K562 (cell line): ENCODE results near the gene STX2. TPM values are rescaled to one million over a fixed set of nuclear protein-coding genes. Genes with fewer than 3 reads are reported as not detected.

Source experiments
- ATAC-seq: fragments of 200-7000 bp; cut with Tn5 transposase; 3 replicates; pipeline ENCODE4 v1.9.1; 2020; ENCODE audit warnings: moderate library complexity
- BruUV-seq: library from RNA; stranded (reverse); fragments of 400-500 nt; replicated peaks from 2 replicates; lab custom pipeline; 2021; lab: Mats Ljungman, UMichigan
- CTCF ChIA-PET: fragments of 300-600 bp; formaldehyde crosslinking; extraction: SDS; loops from one replicate; lab custom pipeline; 2021; ENCODE audit warnings: low intra/inter-chr PET ratio; lab: Yijun Ruan, JAX
- POLR2A ChIA-PET: fragments of 300-600, 350-650 bp; sonication (Branson Sonifier 250); formaldehyde crosslinking; extraction: SDS; loops from one replicate; lab custom pipeline; 2021; ENCODE audit warnings: antibody characterized with exemption, inconsistent platforms; lab: Yijun Ruan, JAX
- DNase-seq, 4 experiments: peaks; one replicate each; pipeline versions ENCODE4 v3.0.0 to v3.0.0-alpha.2; 2011 to 2018; ENCODE audit warnings: low spot score in 3 of 4, mixed read lengths in 3 of 4; ENCODE audit errors: extremely low read depth in 1 of 4
- FAIRE-seq: peaks from 2 replicates; lab custom pipeline; 2011; peaks lifted over from hg19 to GRCh38; lab: Jason Lieb, UNC
- H2AFZ ChIP-seq: 2 replicates; pipeline ENCODE4 v1.6.0; 2011; ENCODE audit warnings: low read depth, low read length, control low read depth, inconsistent platforms
- H3K27ac ChIP-seq: fragments of 200-600 bp; 3 replicates; pipeline ENCODE4 v1.8.0; 2011; ENCODE audit warnings: low read depth, mild to moderate bottlenecking, control low read depth, inconsistent platforms, low read length, moderate library complexity, mixed read lengths; ENCODE audit errors: extremely low read depth
- H3K27me3 ChIP-seq, 2 experiments: fragments of 300-600 bp in 1 of 2; 2 replicates in 1 of 2; 3 replicates in 1 of 2; pipeline versions ENCODE4 v1.6.0 to v1.8.0; 2011; ENCODE audit warnings: inconsistent platforms in 2 of 2, low read length in 2 of 2, mild to moderate bottlenecking in 1 of 2, mixed read lengths in 1 of 2, moderate library complexity in 1 of 2; ENCODE audit not compliant: control insufficient read depth in 2 of 2, insufficient read depth in 2 of 2
- H3K36me3 ChIP-seq: fragments of 300-600 bp; 3 replicates; pipeline ENCODE4 v1.8.0; 2011; ENCODE audit warnings: mild to moderate bottlenecking, low read length, inconsistent platforms; ENCODE audit not compliant: control insufficient read depth, insufficient read depth
- H3K4me1 ChIP-seq, 2 experiments: fragments of 200-600 bp in 1 of 2; replicated peaks in 1 of 2; 2 replicates in 1 of 2; 3 replicates in 1 of 2; pipeline versions ENCODE4 v1.5.1 to v1.8.0; 2011; ENCODE audit warnings: inconsistent platforms in 2 of 2, low read length in 2 of 2, mild to moderate bottlenecking in 1 of 2, mixed read lengths in 1 of 2, moderate library complexity in 1 of 2; ENCODE audit not compliant: control insufficient read depth in 2 of 2, insufficient read depth in 2 of 2
- H3K4me2 ChIP-seq: 2 replicates; pipeline ENCODE4 v1.6.1; 2011; ENCODE audit warnings: low read length, control low read depth, inconsistent platforms, mixed read lengths; ENCODE audit not compliant: insufficient read depth
- H3K4me3 ChIP-seq: fragments of 200-600 bp; sonication (generic), shearing (Covaris generic); 2 replicates; pipeline ENCODE4 v1.5.1; 2016; ENCODE audit warnings: control low read depth, inconsistent platforms
- H3K79me2 ChIP-seq: fragments of 200-600 bp; 3 replicates; pipeline ENCODE4 v1.8.0; 2011; ENCODE audit warnings: low read length, inconsistent platforms; ENCODE audit not compliant: control insufficient read depth, insufficient read depth
- H3K9ac ChIP-seq, 2 experiments: 2 replicates each; pipeline versions ENCODE4 v1.6.0 to v1.6.1; 2011; ENCODE audit warnings: low read depth in 2 of 2, low read length in 2 of 2, control low read depth in 1 of 2, inconsistent platforms in 1 of 2, mild to moderate bottlenecking in 1 of 2, mixed read lengths in 1 of 2; ENCODE audit not compliant: insufficient read depth in 1 of 2
- H3K9me1 ChIP-seq: one replicate; pipeline ENCODE4 v1.6.0; 2011; ENCODE audit warnings: inconsistent platforms, mild to moderate bottlenecking, low read length, moderate library complexity; ENCODE audit not compliant: control insufficient read depth, insufficient read depth
- H3K9me3 ChIP-seq: replicated peaks from 2 replicates; pipeline ENCODE4 v1.5.1; 2011; ENCODE audit warnings: low read depth, low read length, inconsistent platforms; ENCODE audit not compliant: control insufficient read depth, insufficient read depth
- H4K20me1 ChIP-seq: replicated peaks from 2 replicates; pipeline ENCODE4 v1.6.1; 2011; ENCODE audit warnings: low read length, inconsistent platforms, mixed read lengths; ENCODE audit not compliant: control insufficient read depth, insufficient read depth
- BCLAF1 ChIP-seq, 2 experiments: fragments of 450-650 bp in 1 of 2; IDR thresholded peaks; 2 replicates each; pipeline ENCODE4 v1.6.1; 2011 to 2017; ENCODE audit warnings: low read depth in 2 of 2, antibody characterized with exemption in 1 of 2, borderline replicate concordance in 1 of 2, low read length in 1 of 2, mild to moderate bottlenecking in 1 of 2, mixed read lengths in 1 of 2; ENCODE audit not compliant: control insufficient read depth in 1 of 2
- CBX2 ChIP-seq: fragments of 200-600 bp; sonication (generic); IDR thresholded peaks from one replicate; pipeline ENCODE4 v1.6.1; 2012; ENCODE audit warnings: mild to moderate bottlenecking, low read length, inconsistent platforms; ENCODE audit not compliant: insufficient read depth, poor library complexity, severe bottlenecking
- EZH2 ChIP-seq: IDR thresholded peaks from 2 replicates; pipeline ENCODE4 v1.6.1; 2012; ENCODE audit warnings: low read depth, mild to moderate bottlenecking, inconsistent platforms, low read length, borderline replicate concordance
- GATAD2A ChIP-seq: fragments of 450-650 bp; IDR thresholded peaks from 2 replicates; pipeline ENCODE4 v1.6.1; 2017
- HCFC1 ChIP-seq: IDR thresholded peaks from 2 replicates; pipeline ENCODE4 v1.6.1; 2012; ENCODE audit warnings: low read depth, low read length, improper control_type of control experiment
- KLF6 ChIP-seq: fragments of 250-450 bp; sonication (Bioruptor Pico); IDR thresholded peaks from 2 replicates; pipeline ENCODE4 v1.4.0; 2020; ENCODE audit warnings: mild to moderate bottlenecking, moderate library complexity, borderline replicate concordance
- RBM22 ChIP-seq: fragments of 200-400 bp; formaldehyde crosslinking; IDR thresholded peaks from 2 replicates; pipeline ENCODE4 v1.6.1; 2018; ENCODE audit warnings: low read length, low read depth; ENCODE audit not compliant: poor library complexity, severe bottlenecking
- ZNF316 ChIP-seq: fragments of 450-650 bp; IDR thresholded peaks from 2 replicates; pipeline ENCODE4 v1.6.1; 2016
- WGBS: fragments of 100-300 bp; shearing (Covaris generic); methylation state at CpG from one replicate; pipeline ENCODE4 v1.1.6; 2016; ENCODE audit warnings: low coverage, mixed read lengths; ENCODE audit not compliant: insufficient coverage; ENCODE audit errors: missing lambda C conversion rate; 5-methylcytosine and 5-hydroxymethylcytosine counted together
- in situ Hi-C: fragments of 300-500 bp; cut with MboI; formaldehyde crosslinking; loops from 4 replicates; pipeline ENCODE4 v1.15.0; 2018; ENCODE audit warnings: inconsistent platforms, mixed read lengths
- intact Hi-C: fragments of 100-400 bp; cut with micrococcal nuclease; formaldehyde crosslinking; loops from 2 replicates; pipeline ENCODE4 v1.14.2; 2022
- polyA plus RNA-seq, 8 experiments: library from polyadenylated mRNA; depleted of rRNA in 4 of 8; stranded (reverse) in 5 of 8; unstranded in 3 of 8; fragments of >200 nt; fragmentation: Nextera tagmentation in 2 of 8; fragmentation: Illumina TruSeq in 1 of 8; extraction: Ambion mirVana in 2 of 8; extraction: Trizol in 1 of 8; gene quantifications; 2 replicates each; pipeline versions ENCODE4 v1.2.1 to v1.2.3, GENCODE V29; 2011 to 2014; ENCODE audit warnings: inconsistent platforms in 1 of 8, missing spikeins in 1 of 8
- total RNA-seq, 7 experiments: library from RNA; depleted of rRNA in 6 of 7; stranded (reverse); fragments of >200 nt in 6 of 7; fragmentation: Illumina TruSeq in 2 of 7; extraction: Trizol in 2 of 7; gene quantifications; 2 replicates each; pipeline versions ENCODE4 v1.2.1 to v1.2.3, GENCODE V29; 2011 to 2021; ENCODE audit warnings: low replicate concordance in 1 of 7
- TF ChIP-seq, protein P1 (sequence below), 2 experiments: fragments of 150-350 bp in 1 of 2; IDR thresholded peaks; 2 replicates each; pipeline ENCODE4 v1.6.1; 2012 to 2016; ENCODE audit warnings: low read depth in 2 of 2, low read length in 2 of 2, mild to moderate bottlenecking in 1 of 2, moderate library complexity in 1 of 2

STX2 gene
- total and polyA plus RNA-seq, 9 of the 15 experiments (the other 6 are each of a cell fraction or from before 2014, with no cell fraction given): 22.2 to 54.6 (median 30.8) TPM

DNA sequence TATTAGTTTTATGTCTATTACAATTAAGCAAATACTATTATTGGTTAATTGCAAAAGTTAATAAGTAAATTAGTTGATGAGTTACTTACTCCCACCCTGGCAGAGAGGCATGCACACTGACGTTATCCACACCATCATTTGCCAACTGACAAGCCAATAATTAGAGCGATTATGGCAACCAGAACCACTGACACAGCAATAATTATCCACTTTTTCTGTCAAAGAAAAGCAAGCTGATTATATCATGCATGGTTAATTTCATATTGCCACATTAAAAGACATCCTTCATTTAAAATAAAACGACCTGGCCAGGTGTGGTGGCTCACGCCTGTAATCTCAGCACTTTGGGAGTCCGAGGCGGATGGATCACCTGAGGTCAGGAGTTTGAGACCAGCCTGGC is 43.1 kb downstream of the STX2 start:
- no peak for FAIRE-seq
- WGBS: 73% methylated on average over 4 of the region's 6 CpGs
- no peaks in the 10 kb centered on the region for H3K9me3 ChIP-seq
- TF ChIP-seq GATAD2A: no peak
- peak; percentile 40; the same call in 1 of the 2 replicates for TF ChIP-seq ZNF316
- H3K9ac ChIP-seq: no peak overlapping the region
- H3K27me3 ChIP-seq: no peaks in the 10 kb centered on the region
- intact Hi-C loops (no loop called here), in situ Hi-C loops (no loop called here)
- no peak overlapping the region for H2AFZ ChIP-seq
- no peak overlapping the region for H3K27ac ChIP-seq
- H3K9me1 ChIP-seq: no peaks in the 10 kb centered on the region
- no peak overlapping the region for H3K4me2 ChIP-seq
- no TSS peak for BruUV-seq
- DNase-seq: no peak
- no peaks in the 10 kb centered on the region for H4K20me1 ChIP-seq
- ChIA-PET CTCF (no interaction called here), POLR2A (interaction anchor here (0.8 kb wide), 1 partner anchor 14 kb away, joined by 4 read pairs; no protein-coding TSS in a partner anchor)
- H3K4me3 ChIP-seq: no peak overlapping the region
- peaks cover 88% of the 10 kb centered on the region for H3K36me3 ChIP-seq
- no peaks in the 10 kb centered on the region for H3K79me2 ChIP-seq
- no peaks in the 10 kb centered on the region for H3K4me1 ChIP-seq
- ATAC-seq: no peak

DNA sequence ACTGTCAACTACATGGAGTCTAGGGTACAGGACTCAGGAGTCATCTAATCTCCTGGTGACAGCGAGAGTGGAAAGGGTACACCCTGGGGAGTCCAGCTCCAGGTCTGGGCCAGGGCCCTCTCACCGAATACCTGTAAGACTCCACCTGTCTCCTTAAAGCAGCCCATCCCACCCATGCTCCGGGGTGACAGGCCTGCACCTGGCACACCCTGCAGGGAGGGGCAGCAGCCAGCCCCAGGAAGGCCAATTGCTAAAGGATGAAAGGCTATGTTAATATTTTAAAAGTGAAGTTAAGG is 45.5 kb downstream of the STX2 start:
- in situ Hi-C loops (no loop called here), intact Hi-C loops (no loop called here)
- H2AFZ ChIP-seq: no peak overlapping the region
- no peaks in the 10 kb centered on the region for H3K4me1 ChIP-seq
- no peak for DNase-seq
- ATAC-seq: no peak
- H3K79me2 ChIP-seq: no peaks in the 10 kb centered on the region
- no peaks in the 10 kb centered on the region for H3K9me3 ChIP-seq
- CTCF ChIA-PET: no interaction called here
- FAIRE-seq: no peak
- no peak overlapping the region for H3K4me3 ChIP-seq
- peaks cover 84% of the 10 kb centered on the region; the same call in 2 of the 3 replicates for H3K36me3 ChIP-seq
- H3K4me2 ChIP-seq: no peak overlapping the region
- no peaks in the 10 kb centered on the region for H3K27me3 ChIP-seq
- no peaks in the 10 kb centered on the region for H3K9me1 ChIP-seq
- no TSS peak for BruUV-seq
- no peak overlapping the region for H3K27ac ChIP-seq
- H4K20me1 ChIP-seq: no peaks in the 10 kb centered on the region
- peak overlapping the region in 1 of 2 experiments; percentile 59; a peak in 1 of 4 replicates for H3K9ac ChIP-seq
- POLR2A ChIA-PET: no interaction called here
- 91% methylated on average over 3 of the region's 3 CpGs for WGBS
- TF ChIP-seq RBM22: no peak
- TF ChIP-seq, protein P1, sequence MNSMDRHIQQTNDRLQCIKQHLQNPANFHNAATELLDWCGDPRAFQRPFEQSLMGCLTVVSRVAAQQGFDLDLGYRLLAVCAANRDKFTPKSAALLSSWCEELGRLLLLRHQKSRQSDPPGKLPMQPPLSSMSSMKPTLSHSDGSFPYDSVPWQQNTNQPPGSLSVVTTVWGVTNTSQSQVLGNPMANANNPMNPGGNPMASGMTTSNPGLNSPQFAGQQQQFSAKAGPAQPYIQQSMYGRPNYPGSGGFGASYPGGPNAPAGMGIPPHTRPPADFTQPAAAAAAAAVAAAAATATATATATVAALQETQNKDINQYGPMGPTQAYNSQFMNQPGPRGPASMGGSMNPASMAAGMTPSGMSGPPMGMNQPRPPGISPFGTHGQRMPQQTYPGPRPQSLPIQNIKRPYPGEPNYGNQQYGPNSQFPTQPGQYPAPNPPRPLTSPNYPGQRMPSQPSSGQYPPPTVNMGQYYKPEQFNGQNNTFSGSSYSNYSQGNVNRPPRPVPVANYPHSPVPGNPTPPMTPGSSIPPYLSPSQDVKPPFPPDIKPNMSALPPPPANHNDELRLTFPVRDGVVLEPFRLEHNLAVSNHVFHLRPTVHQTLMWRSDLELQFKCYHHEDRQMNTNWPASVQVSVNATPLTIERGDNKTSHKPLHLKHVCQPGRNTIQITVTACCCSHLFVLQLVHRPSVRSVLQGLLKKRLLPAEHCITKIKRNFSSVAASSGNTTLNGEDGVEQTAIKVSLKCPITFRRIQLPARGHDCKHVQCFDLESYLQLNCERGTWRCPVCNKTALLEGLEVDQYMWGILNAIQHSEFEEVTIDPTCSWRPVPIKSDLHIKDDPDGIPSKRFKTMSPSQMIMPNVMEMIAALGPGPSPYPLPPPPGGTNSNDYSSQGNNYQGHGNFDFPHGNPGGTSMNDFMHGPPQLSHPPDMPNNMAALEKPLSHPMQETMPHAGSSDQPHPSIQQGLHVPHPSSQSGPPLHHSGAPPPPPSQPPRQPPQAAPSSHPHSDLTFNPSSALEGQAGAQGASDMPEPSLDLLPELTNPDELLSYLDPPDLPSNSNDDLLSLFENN (IDR thresholded peaks at IDR 0.05; ENCODE audit: low read depth in 2 of 2, low read length in 2 of 2): no peak
- no peak for TF ChIP-seq HCFC1
- TF ChIP-seq EZH2: no peak
- no peak for TF ChIP-seq KLF6
- no peak for TF ChIP-seq CBX2
- no peak for TF ChIP-seq BCLAF1 (IDR thresholded peaks at IDR 0.05; ENCODE audit: borderline replicate concordance in 1 of 2, control insufficient read depth in 1 of 2, low read depth in 2 of 2, low read length in 1 of 2)
